K562 (cell line): ENCODE results near the gene CATSPER1. TPM values are rescaled to one million over a fixed set of nuclear protein-coding genes. Genes with fewer than 3 reads are reported as not detected.

Experiments
- ELF4 ChIP-seq: fragments of 450-650 bp; formaldehyde crosslinking; IDR thresholded peaks from 2 replicates; pipeline ENCODE4 v1.4.0; 2022; ENCODE audit warnings: missing genetic modification characterization
- FOXJ2 ChIP-seq: fragments of 200-800 bp; sonication (Bioruptor generic); IDR thresholded peaks from 2 replicates; pipeline ENCODE4 v1.6.1; 2016; ENCODE audit warnings: missing genetic modification characterization, missing compliant biosample characterization
- GATA2 ChIP-seq: sonication (generic); formaldehyde crosslinking; IDR thresholded peaks from 2 replicates; pipeline ENCODE4 v1.4.0; 2020; ENCODE audit warnings: mild to moderate bottlenecking, missing genetic modification reagents
- GTF2A2 ChIP-seq: IDR thresholded peaks from 2 replicates; pipeline ENCODE4 v1.6.1; 2016; ENCODE audit warnings: mild to moderate bottlenecking, missing genetic modification characterization, missing compliant biosample characterization
- MEF2D ChIP-seq: conservative IDR thresholded peaks from 2 replicates; pipeline ENCODE4 v1.6.1; 2016; ENCODE audit warnings: low read depth, missing genetic modification characterization, missing compliant biosample characterization
- MTF1 ChIP-seq: fragments of 250-450 bp; sonication (Bioruptor Pico); IDR thresholded peaks from 2 replicates; pipeline ENCODE4 v1.9.0; 2021; ENCODE audit warnings: moderate library complexity, mild to moderate bottlenecking, inconsistent platforms, borderline replicate concordance
- MYNN ChIP-seq, 2 experiments: sonication (generic); formaldehyde crosslinking in 1 of 2; IDR thresholded peaks; 2 replicates each; pipeline versions ENCODE4 v1.5.0 to v1.6.1; 2016 to 2020; ENCODE audit warnings: antibody characterized with exemption in 1 of 2, missing genetic modification reagents in 1 of 2
- NR2C2 ChIP-seq, 2 experiments: fragments of 200-800 bp in 1 of 2; sonication (Bioruptor generic) in 1 of 2; sonication (generic) in 1 of 2; formaldehyde crosslinking in 1 of 2; IDR thresholded peaks; 2 replicates each; pipeline versions ENCODE4 v1.6.1 to v1.8.0; 2016 to 2022; ENCODE audit warnings: mild to moderate bottlenecking in 1 of 2, missing compliant biosample characterization in 1 of 2, missing genetic modification characterization in 1 of 2, missing genetic modification reagents in 1 of 2
- POLR2A ChIP-seq: fragments of 450-650 bp; conservative IDR thresholded peaks from 2 replicates; pipeline ENCODE4 v1.6.1; 2016
- SMARCA5 ChIP-seq: fragments of 450-650 bp; IDR thresholded peaks from 2 replicates; pipeline ENCODE4 v1.6.1; 2016
- TAF1 ChIP-seq: IDR thresholded peaks from 2 replicates; pipeline ENCODE4 v1.6.1; 2011; ENCODE audit warnings: mild to moderate bottlenecking, low read length, moderate library complexity; ENCODE audit not compliant: insufficient read depth, control insufficient read depth, severe bottlenecking; ENCODE audit errors: extremely low read depth
- ZC3H11A ChIP-seq: IDR thresholded peaks from 2 replicates; pipeline ENCODE4 v1.6.1; 2012; ENCODE audit warnings: low read depth, low read length, improper control_type of control experiment
- ZNF41 ChIP-seq: fragments of 250-450 bp; sonication (Bioruptor Pico); conservative IDR thresholded peaks from 2 replicates; pipeline ENCODE4 v1.4.0; 2020; ENCODE audit warnings: mild to moderate bottlenecking
- ZNF583 ChIP-seq: fragments of 250-450 bp; sonication (Bioruptor Pico); IDR thresholded peaks from 2 replicates; pipeline ENCODE4 v1.4.0; 2020
- ZNF77 ChIP-seq: fragments of 250-450 bp; sonication (Bioruptor Pico); IDR thresholded peaks from 2 replicates; pipeline ENCODE4 v1.5.0; 2020
- polyA plus RNA-seq, 8 experiments: library from polyadenylated mRNA; depleted of rRNA in 4 of 8; stranded (reverse) in 5 of 8; unstranded in 3 of 8; fragments of >200 nt; fragmentation: Nextera tagmentation in 2 of 8; fragmentation: Illumina TruSeq in 1 of 8; extraction: Ambion mirVana in 2 of 8; extraction: Trizol in 1 of 8; gene quantifications; 2 replicates each; pipeline versions ENCODE4 v1.2.1 to v1.2.3, GENCODE V29; 2011 to 2014; ENCODE audit warnings: inconsistent platforms in 1 of 8, missing spikeins in 1 of 8
- total RNA-seq, 7 experiments: library from RNA; depleted of rRNA in 6 of 7; stranded (reverse); fragments of >200 nt in 6 of 7; fragmentation: Illumina TruSeq in 2 of 7; extraction: Trizol in 2 of 7; gene quantifications; 2 replicates each; pipeline versions ENCODE4 v1.2.1 to v1.2.3, GENCODE V29; 2011 to 2021; ENCODE audit warnings: low replicate concordance in 1 of 7
- TF ChIP-seq, protein P1 (sequence below): sonication (generic); IDR thresholded peaks from 2 replicates; pipeline ENCODE4 v1.6.1; 2016
- TF ChIP-seq, protein P2 (sequence below): fragments of 250-450 bp; sonication (Bioruptor Pico); IDR thresholded peaks from 2 replicates; pipeline ENCODE4 v1.9.0; 2021; ENCODE audit warnings: mild to moderate bottlenecking
- TF ChIP-seq, protein P3 (sequence below): fragments of 250-450 bp; sonication (Bioruptor Pico); IDR thresholded peaks from 2 replicates; pipeline ENCODE4 v1.5.0; 2021
- TF ChIP-seq, protein P4 (sequence below): sonication (generic); formaldehyde crosslinking; IDR thresholded peaks from 2 replicates; pipeline ENCODE4 v1.8.0; 2022; ENCODE audit warnings: mild to moderate bottlenecking, low read depth, missing genetic modification reagents
- TF ChIP-seq, protein P5 (sequence below): fragments of 450-650 bp; formaldehyde crosslinking; IDR thresholded peaks from 2 replicates; pipeline ENCODE4 v1.4.0; 2022; ENCODE audit warnings: missing genetic modification characterization

The CATSPER1 gene
- total and polyA plus RNA-seq, 9 of the 15 experiments (the other 6 are each of a cell fraction or from before 2014, with no cell fraction given), result 0.21 to 3.3 (median 0.76) TPM

DNA sequence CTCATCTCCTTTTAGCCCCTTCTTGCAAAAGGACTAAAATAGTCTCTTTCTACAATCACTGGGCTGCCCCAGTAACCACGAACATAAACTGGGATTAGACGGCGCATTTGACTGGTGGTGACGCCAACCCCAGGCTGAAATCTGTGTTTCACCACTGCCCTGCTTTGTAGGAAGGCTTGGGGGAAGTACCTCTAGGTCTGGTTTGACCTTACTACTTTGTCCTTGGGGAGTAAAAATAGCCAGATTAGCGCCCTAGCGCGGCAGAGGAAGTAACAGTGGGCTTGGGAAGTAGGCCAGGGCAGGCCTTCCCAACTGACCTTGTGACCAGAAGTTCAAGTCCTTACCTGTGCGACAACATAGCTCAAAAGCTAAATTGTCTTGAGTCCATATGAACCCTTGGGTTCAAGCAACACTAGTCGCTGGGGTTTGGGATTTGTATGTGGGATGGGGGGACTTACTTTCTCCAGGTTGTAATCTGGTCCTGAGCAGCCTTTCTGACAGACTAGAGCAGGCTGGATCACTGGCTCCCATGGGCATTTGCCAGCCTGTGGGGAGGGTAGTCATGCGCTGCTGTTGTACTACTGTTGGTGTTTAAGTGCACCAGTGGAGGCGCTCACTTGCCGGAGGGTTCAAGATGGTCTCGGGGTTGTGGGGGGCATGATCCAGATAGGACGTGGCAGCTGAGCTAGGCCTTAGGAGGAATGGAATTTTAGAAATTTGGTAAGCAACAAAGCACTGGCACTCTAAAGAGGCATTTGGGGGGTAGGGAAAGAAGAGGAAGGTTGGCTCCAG, 42.8 kb upstream of the CATSPER1 start (continued):
- no peak; the same call in 1 of the 2 replicates for TF ChIP-seq MYNN (IDR thresholded peaks at IDR 0.05)
- TF ChIP-seq MYNN (CRISPR knock-in tag; IDR thresholded peaks at IDR 0.05), result no peak
- TF ChIP-seq, protein P1, sequence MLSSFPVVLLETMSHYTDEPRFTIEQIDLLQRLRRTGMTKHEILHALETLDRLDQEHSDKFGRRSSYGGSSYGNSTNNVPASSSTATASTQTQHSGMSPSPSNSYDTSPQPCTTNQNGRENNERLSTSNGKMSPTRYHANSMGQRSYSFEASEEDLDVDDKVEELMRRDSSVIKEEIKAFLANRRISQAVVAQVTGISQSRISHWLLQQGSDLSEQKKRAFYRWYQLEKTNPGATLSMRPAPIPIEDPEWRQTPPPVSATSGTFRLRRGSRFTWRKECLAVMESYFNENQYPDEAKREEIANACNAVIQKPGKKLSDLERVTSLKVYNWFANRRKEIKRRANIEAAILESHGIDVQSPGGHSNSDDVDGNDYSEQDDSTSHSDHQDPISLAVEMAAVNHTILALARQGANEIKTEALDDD, result peak; percentile 52; the same call in 1 of the 2 replicates
- no peak for TF ChIP-seq NR2C2 (CRISPR knock-in tag; IDR thresholded peaks at IDR 0.05)
- TF ChIP-seq NR2C2 (tag; IDR thresholded peaks at IDR 0.05), result peak; percentile 59
- no peak for TF ChIP-seq ZNF77 (CRISPR knock-in tag)
- TF ChIP-seq, protein P2, sequence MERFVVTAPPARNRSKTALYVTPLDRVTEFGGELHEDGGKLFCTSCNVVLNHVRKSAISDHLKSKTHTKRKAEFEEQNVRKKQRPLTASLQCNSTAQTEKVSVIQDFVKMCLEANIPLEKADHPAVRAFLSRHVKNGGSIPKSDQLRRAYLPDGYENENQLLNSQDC (CRISPR knock-in tag), result no peak
- 0 out of 2 replicates have a peak, but pooled peaks have one; percentile 13 for TF ChIP-seq SMARCA5
- TF ChIP-seq, protein P3, sequence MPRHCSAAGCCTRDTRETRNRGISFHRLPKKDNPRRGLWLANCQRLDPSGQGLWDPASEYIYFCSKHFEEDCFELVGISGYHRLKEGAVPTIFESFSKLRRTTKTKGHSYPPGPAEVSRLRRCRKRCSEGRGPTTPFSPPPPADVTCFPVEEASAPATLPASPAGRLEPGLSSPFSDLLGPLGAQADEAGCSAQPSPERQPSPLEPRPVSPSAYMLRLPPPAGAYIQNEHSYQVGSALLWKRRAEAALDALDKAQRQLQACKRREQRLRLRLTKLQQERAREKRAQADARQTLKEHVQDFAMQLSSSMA (CRISPR knock-in tag), result no peak
- no peak for TF ChIP-seq GTF2A2
- peak; percentile 68; the same call in 1 of the 2 replicates for TF ChIP-seq POLR2A
- no peak for TF ChIP-seq GATA2 (CRISPR knock-in tag)
- TF ChIP-seq, protein P4, sequence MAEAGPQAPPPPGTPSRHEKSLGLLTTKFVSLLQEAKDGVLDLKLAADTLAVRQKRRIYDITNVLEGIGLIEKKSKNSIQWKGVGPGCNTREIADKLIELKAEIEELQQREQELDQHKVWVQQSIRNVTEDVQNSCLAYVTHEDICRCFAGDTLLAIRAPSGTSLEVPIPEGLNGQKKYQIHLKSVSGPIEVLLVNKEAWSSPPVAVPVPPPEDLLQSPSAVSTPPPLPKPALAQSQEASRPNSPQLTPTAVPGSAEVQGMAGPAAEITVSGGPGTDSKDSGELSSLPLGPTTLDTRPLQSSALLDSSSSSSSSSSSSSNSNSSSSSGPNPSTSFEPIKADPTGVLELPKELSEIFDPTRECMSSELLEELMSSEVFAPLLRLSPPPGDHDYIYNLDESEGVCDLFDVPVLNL, result no peak
- peak; percentile 40; the same call in 1 of the 2 replicates for TF ChIP-seq MEF2D (tag)
- no peak for TF ChIP-seq MTF1
- TF ChIP-seq ELF4, result no peak
- TF ChIP-seq, protein P5, sequence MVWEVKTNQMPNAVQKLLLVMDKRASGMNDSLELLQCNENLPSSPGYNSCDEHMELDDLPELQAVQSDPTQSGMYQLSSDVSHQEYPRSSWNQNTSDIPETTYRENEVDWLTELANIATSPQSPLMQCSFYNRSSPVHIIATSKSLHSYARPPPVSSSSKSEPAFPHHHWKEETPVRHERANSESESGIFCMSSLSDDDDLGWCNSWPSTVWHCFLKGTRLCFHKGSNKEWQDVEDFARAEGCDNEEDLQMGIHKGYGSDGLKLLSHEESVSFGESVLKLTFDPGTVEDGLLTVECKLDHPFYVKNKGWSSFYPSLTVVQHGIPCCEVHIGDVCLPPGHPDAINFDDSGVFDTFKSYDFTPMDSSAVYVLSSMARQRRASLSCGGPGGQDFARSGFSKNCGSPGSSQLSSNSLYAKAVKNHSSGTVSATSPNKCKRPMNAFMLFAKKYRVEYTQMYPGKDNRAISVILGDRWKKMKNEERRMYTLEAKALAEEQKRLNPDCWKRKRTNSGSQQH, result no peak
- TF ChIP-seq ZC3H11A, result no peak
- TF ChIP-seq TAF1, result no peak
- no peak for TF ChIP-seq ZNF583 (CRISPR knock-in tag)
- TF ChIP-seq FOXJ2 (tag), result no peak
- TF ChIP-seq ZNF41 (CRISPR knock-in tag), result no peak
